Adrenal gland (tissue), 12 donors: Measurements from ENCODE around the gene ACSM6. TPM values are rescaled to one million over a fixed set of nuclear protein-coding genes. Genes with fewer than 3 reads are reported as not detected.
A peak's percentile ranks its signal among the peaks of the same experiment; 100 is the strongest.

Experiments used
- DNase-seq, 7 donors: peaks; one replicate each; pipeline ENCODE4 v3.0.0-alpha.2; 2019 to 2020
- H3K27ac ChIP-seq, 5 donors: fragments of 200-600 bp; sonication (generic) in 4 of 5; 1 replicate in 3 of 5; 2 replicates in 2 of 5; pipeline versions ENCODE4 v1.5.1 to v1.8.0; 2016 to 2020; ENCODE audit warnings: mild to moderate bottlenecking in 1 of 5
- H3K27me3 ChIP-seq: fragments of 200-600 bp; 2 replicates; pipeline ENCODE4 v1.8.0; 2021
- H3K36me3 ChIP-seq, 2 donors: fragments of 200-600 bp; replicated peaks in 1 of 2; 1 replicate in 1 of 2; 2 replicates in 1 of 2; pipeline versions ENCODE4 v1.5.1 to v1.8.0; 2018 to 2022
- H3K4me1 ChIP-seq, 2 donors: fragments of 200-600 bp; replicated peaks in 1 of 2; 1 replicate in 1 of 2; 2 replicates in 1 of 2; pipeline versions ENCODE4 v1.5.1 to v1.8.0; 2018 to 2021
- H3K4me3 ChIP-seq, 4 donors: fragments of 200-600 bp; sonication (generic) in 3 of 4; one replicate each; pipeline ENCODE4 v1.5.1; 2016 to 2018
- H3K9me3 ChIP-seq, 3 donors: fragments of 200-600 bp; sonication (generic) in 1 of 3; replicated peaks in 1 of 3; 1 replicate in 2 of 3; 2 replicates in 1 of 3; pipeline versions ENCODE4 v1.5.1 to v1.8.0; 2016 to 2021
- CTCF ChIP-seq, 6 experiments: fragments of 450-650 bp in 4 of 6; fragments of 200-600 bp in 2 of 6; sonication (generic) in 1 of 6; IDR thresholded peaks; 1 replicate in 5 of 6; 2 replicates in 1 of 6; pipeline versions ENCODE4 v1.5.1 to v1.8.0; 2016 to 2021; ENCODE audit warnings: antibody characterized with exemption in 6 of 6, mild to moderate bottlenecking in 2 of 6, moderate library complexity in 1 of 6
- POLR2A ChIP-seq, 2 donors: fragments of 450-650 bp; IDR thresholded peaks; one replicate each; pipeline ENCODE4 v1.6.1; 2017; ENCODE audit warnings: antibody characterized with exemption in 2 of 2, mild to moderate bottlenecking in 2 of 2, moderate library complexity in 1 of 2
- WGBS, 4 donors: extraction: QIAGEN DNeasy Blood & Tissue Kit in 2 of 4; methylation state at CpG; one replicate each; pipeline versions ENCODE4 v1.1.5 to v1.1.7; 2013 to 2017; 5-methylcytosine and 5-hydroxymethylcytosine counted together
- intact Hi-C, 2 donors: fragments of 100-400 bp; cut with DNase I; formaldehyde crosslinking; loops; one replicate each; pipeline versions ENCODE4 v1.14.1 to v1.15.0; 2022 to 2023
- polyA plus RNA-seq, 3 donors: library from polyadenylated mRNA; stranded (reverse); fragments of 200-250 nt in 2 of 3; fragments of 350-450 nt in 1 of 3; fragmentation: Illumina TruSeq in 1 of 3; extraction: RNeasy Lipid Tissue Mini Kit (QIAGEN cat#74804) in 1 of 3; gene quantifications; one replicate each; pipeline ENCODE4 v1.2.3, GENCODE V29; 2013 to 2014
- total RNA-seq, 9 donors: library from RNA; depleted of rRNA in 4 of 9; stranded (reverse); fragments of >200 nt in 4 of 9; fragments of 120-200 nt in 1 of 9; fragmentation: NEBNext Ultra II Directional in 1 of 9; extraction: Animal tissue kit (Norgen Biotek cat#: 25700) in 1 of 9; gene quantifications; one replicate each; pipeline versions ENCODE4 v1.1.0 to v1.2.4, GENCODE V29; 2013 to 2023
- donor health status: healthy with polysubstance abuse.
- donor health status: Bipolar disorder and iron deficiency.
- donor health status: DM: yes; HTN: yes; CAD: no.
- donor health status: DM: no; HTN: no; CAD: no.
- donor health status: DM: no; HTN: no; CAD: no.
- donor health status: DM: yes; HTN: yes; CAD: no.

Gene ACSM6
- total and polyA plus RNA-seq, 12 donors = not detected

GRCh38 chr10:95244152-95244551 is 50.1 kb downstream of the ACSM6 start:
- intact Hi-C loops = loop anchor here (5.0 to 10.0 kb wide), 2 partner anchors 109 to 112 kb away; no protein-coding TSS in a partner anchor
- TF ChIP-seq CTCF (IDR thresholded peaks at IDR 0.05) (no peak), POLR2A (IDR thresholded peaks at IDR 0.05) (no peak)

GRCh38 chr10:95245425-95246055 is 51.5 kb downstream of the ACSM6 start:
- Histone ChIP-seq H3K27ac (no peak overlapping the region), H3K36me3 (peaks cover 0 to 14% of the 10 kb centered on the region in 2 donors), H3K9me3 (no peaks in the 10 kb centered on the region), H3K27me3 (no peaks in the 10 kb centered on the region), H3K4me3 (no peak overlapping the region), H3K4me1 (no peaks in the 10 kb centered on the region)
- no peak for DNase-seq
- TF ChIP-seq POLR2A (IDR thresholded peaks at IDR 0.05) = no peak
- TF ChIP-seq CTCF (IDR thresholded peaks at IDR 0.05) = no peak
- 59 to 71% (median 65%) methylated on average over 6 of the region's 6 CpGs for WGBS, 4 donors
- intact Hi-C loops = loop anchor here (2.0 to 10.0 kb wide), 3 partner anchors 111 to 119 kb away; no protein-coding TSS in a partner anchor

More at GRCh38 chr10:95244152-95244551, 50.1 kb downstream of the ACSM6 start:
- no peak overlapping the region for H3K27ac ChIP-seq
- no peaks in the 10 kb centered on the region for H3K4me1 ChIP-seq
- H3K4me3 ChIP-seq = no peak overlapping the region
- no peak for DNase-seq
- no peaks in the 10 kb centered on the region for H3K9me3 ChIP-seq
- no peaks in the 10 kb centered on the region for H3K27me3 ChIP-seq
- peaks cover 0 to 14% of the 10 kb centered on the region in 2 donors for H3K36me3 ChIP-seq
- WGBS, 4 donors = 63 to 92% (median 69%) methylated on average over 1 to 2 of the region's 2 CpGs

DNA sequence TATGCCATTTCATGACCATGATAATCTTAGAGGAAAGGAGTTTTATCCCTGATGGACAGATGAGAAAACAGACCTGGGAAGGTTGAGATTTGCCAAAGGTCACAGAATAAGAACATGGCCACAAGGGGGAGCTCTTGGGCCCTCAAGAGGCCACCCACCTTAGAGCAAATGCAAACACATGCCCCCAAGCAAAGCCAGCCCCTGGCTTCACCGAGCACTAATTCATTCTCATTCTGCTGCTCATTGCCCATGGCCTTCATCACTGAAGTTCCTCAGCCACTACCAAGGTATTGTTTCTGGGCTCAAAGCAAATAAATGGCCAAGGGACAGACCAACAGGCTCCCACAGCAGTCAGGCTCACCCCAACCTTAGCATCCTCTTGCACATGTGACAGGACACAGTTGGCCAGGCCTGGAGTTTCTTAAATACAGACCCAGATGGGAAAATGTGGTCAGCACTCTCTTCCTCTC is 52.6 kb downstream of the ACSM6 start:
- TF ChIP-seq CTCF (IDR thresholded peaks at IDR 0.05) = peak; percentile 67 to 89 (median 76)
- no peak for TF ChIP-seq POLR2A (IDR thresholded peaks at IDR 0.05)

GRCh38 chr10:95247200-95247880 is 53.3 kb downstream of the ACSM6 start:
- H3K4me3 ChIP-seq = no peak overlapping the region
- no peaks in the 10 kb centered on the region for H3K4me1 ChIP-seq
- WGBS, 4 donors = 61 to 77% (median 64%) methylated on average over 6 of the region's 6 CpGs
- H3K9me3 ChIP-seq = no peaks in the 10 kb centered on the region
- peak overlapping the region in 2 of 5 donors; percentile 39 to 47 for H3K27ac ChIP-seq
- peaks cover 0 to 14% of the 10 kb centered on the region in 2 donors for H3K36me3 ChIP-seq
- intact Hi-C loops = loop anchor here (2.0 to 10.0 kb wide), 3 partner anchors 113 to 117 kb away; no protein-coding TSS in a partner anchor
- TF ChIP-seq POLR2A (IDR thresholded peaks at IDR 0.05) (no peak), CTCF (IDR thresholded peaks at IDR 0.05) (no peak)
- no peaks in the 10 kb centered on the region for H3K27me3 ChIP-seq
- peak in 2 of 7 donors; percentile 2 to 45 for DNase-seq

More for the DNA sequence above, 52.6 kb downstream of the ACSM6 start:
- no peak overlapping the region for H3K4me3 ChIP-seq
- peaks cover 0 to 14% of the 10 kb centered on the region in 2 donors for H3K36me3 ChIP-seq
- no peaks in the 10 kb centered on the region for H3K9me3 ChIP-seq
- WGBS, 4 donors = 0 to 9% (median 2%) methylated on average over 1 of the region's 1 CpG
- DNase-seq = peak; percentile 61 to 87 (median 78)
- H3K4me1 ChIP-seq = no peaks in the 10 kb centered on the region
- no peaks in the 10 kb centered on the region for H3K27me3 ChIP-seq
- peak overlapping the region in 2 of 5 donors; percentile 14 to 31 for H3K27ac ChIP-seq
- intact Hi-C loops = loop anchor here (2.0 to 10.0 kb wide), 3 partner anchors 112 to 118 kb away; no protein-coding TSS in a partner anchor
